Stimulated activated CD4-positive, alpha-beta T cell treated with anti-CD3 and anti-CD28 coated beads, Interleukin-1b, Interleukin-23, amount 100 ng/mL, for 4 hours (primary cell): Measurements from ENCODE around the gene SMC1B.
"Not testable (repeated sequence)": the region's sequence is repeated elsewhere in the genome, so short reads cannot be mapped to it uniquely, and the experiment has no call there.

Experiments
- DNase-seq, 2 donors: peaks; one replicate each; pipeline ENCODE4 v3.0.0-alpha.2; 2020; ENCODE audit warnings: low read depth in 2 of 2

SMC1B gene

DNA sequence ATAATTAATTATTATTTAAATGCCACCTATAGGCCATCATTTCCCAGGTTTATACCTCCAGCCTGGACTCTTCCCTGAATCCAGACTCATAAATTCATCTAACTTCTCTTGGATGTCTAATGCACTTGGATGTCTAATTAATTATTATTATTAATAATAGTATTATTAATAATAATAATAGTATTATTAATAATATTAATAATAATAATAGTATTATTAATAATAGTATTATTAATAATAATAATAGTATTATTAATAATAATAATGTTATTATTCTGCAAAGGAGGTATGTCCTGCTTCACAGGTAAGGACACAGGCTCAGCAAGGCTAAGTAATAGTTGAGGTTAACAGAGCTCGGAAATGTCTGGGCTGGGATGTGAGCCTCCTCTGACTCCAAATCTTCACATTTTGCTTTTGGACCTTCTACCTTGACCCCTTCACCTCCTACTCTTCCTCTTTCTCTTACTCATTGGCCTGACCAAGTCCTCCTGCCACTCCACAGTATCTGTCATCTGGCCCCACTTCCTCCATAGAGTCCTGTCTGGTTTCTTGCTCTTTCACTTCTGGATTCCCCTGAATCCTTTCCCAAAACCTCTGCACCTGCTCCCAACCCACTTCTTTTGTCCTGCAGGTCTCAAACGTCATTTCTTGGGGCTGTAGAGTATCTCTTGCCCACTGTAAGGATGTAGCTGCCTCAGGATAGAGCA is 8.1 kb upstream of the SMC1B start:
- no peak for DNase-seq

DNA sequence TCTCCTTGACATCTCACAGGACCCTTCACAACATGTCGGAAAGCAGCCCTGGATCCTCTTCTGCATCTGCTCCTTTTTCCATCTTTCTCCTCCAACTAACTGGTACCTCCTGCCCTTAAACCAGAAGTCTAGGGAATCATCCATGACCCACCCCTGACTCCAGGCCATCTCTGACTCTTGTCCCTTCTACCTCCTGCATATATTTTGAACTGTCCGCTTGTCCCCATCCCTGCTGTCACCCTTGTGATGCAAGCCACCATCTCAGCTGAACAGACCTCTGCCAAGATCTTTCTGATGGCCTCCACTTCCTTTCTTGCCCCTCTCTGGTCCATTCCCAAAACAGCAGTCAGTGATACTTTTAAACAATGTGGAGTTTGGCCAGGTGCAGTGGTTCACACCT is 7.1 kb upstream of the SMC1B start:
- DNase-seq = no peak

DNA sequence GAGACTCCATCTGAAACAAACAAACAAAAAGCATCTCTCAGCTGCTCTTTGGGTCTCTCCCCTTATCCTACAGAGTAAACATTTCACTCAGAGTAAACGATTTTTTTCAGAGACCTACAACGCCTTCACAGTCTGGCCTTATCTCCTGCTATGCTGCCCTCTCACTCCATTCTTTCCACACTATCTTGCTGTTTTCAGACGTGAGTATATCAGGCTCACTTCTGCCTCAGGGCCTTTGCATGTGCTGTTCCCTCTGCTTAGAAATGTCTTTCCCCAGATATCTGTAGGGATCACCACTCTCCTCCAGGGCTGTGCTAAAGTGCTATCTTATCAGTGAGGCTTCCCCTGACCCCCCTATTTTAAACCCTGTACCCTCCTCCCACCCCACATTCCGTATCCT is 6.6 kb upstream of the SMC1B start:
- no peak for DNase-seq

GRCh38 chr22:45418770-45419138 is 5.4 kb upstream of the SMC1B start:
- DNase-seq = no peak

- DNase-seq = no peak
These were observed 4.8 kb upstream of the SMC1B start for GRCh38 chr22:45418056-45418769.

- no peak for DNase-seq
These were observed 409 bp downstream of the SMC1B start for GRCh38 chr22:45413013-45413367.

DNA sequence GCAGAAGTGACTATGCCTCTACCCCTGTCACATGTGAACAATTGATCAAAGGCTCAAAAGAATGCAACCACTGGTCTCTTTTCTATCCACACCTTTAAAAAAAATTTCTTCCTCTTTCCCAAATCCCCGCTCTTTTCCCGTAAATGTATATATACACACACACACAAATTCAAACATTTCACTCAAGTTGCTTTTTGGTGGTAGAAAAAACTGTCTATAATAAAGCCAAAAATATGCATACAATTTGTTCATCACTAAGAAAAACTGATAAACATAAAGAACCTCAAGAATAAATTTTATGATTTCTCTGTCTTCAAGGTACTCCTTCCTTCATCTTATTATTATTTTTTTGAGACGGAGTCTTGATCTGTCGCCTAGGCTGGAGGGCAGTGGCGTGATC is 5.6 kb downstream of the SMC1B start:
- no peak for DNase-seq

DNA sequence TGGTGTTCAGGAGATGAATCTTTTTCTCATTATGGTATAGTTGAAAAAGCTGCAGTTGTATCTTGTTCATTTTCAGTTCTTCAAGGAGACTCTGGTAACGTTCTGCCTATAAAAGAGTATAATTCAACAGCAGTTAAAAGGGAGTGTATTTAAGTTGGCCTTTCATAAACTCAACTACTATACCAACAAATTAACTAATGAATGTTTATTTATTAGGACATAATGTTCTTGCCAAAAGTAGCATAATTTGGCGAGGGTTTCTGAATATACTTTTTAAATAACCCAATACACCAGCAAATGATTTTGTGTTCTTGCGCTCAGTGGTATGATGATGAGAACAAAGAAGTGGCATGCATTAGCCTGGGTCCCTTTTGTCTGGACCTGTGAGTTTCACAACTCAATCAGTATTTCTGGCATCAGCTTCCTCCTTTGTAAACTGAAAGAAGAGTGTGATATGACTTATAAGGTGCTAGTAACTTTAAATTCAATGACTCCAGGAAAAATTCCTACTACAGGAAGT is 10.9 kb downstream of the SMC1B start:
- no peak for DNase-seq

DNA sequence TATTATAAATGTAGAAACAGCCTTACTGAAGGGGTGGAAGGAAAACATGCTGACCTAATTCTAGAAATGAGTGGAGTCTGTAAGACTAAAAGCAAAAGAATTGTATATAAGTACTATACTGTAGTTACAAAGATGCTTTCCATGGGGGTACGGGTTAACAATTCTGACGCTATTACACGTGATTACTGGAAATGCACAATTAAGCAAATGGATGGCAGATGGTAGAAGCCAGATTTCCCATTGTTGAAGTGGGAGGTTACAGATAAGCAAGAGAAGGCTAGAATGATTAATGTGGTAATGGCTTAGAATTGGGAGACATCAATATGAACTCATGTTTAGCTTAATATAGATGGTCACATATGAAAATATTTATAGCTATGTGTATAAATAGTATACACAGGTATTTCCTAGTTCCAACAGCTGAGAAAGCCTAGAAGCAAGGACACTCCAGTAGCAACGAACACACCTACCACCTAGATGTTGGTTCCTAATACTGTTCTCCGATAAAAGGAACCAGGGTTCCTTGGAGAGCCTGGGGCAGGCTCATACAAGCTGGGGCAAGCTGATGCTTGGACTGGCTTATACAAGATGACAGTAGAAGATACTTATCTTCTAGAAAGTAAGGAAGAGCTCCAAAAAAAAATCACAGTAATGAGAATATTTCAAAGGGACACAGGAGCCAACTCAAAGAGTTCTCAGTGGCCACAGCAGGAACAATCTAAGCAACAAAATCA is 13.5 kb downstream of the SMC1B start:
- no peak for DNase-seq

DNA sequence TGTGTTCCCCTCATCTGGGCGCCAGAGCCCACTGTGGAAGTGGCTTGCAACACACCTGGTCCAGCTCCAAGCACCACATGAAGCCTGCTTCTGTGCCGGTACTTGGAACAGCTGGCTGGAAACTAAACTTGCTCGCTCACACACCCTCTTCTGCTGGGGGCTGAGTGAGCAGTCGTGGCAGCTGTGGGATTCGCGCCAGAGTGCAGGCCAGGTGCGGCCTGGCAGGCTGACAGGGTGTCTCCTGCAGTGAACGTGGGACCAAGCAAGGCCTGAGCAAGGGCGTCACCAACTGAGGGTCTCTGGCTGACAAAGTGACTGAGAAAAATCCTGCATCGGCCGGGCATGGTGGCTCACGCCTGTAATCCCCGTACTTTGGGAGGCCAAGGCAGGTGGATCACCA is 15.2 kb downstream of the SMC1B start:
- DNase-seq = no peak

DNA sequence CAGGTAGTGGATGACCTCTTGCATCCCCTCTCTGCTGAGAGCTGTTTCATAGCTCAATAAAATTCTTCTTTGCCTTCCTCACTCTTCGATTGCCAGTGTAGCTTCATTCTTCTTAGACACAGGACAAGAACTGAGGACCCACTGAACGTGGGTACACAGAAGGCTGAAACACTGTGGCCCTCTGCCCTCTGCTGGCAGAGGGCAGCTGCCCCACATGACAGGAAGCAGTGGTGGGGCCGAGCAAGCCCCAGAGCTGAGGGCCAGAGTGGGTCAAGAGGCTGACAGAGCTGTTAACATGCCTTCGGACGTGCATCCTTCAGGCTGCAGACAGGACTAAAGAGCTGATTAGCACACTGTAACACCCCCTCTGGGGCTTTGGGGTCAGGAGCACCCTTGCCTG is 15.6 kb downstream of the SMC1B start:
- no peak for DNase-seq

- no peak for DNase-seq
These were observed 23.9 kb downstream of the SMC1B start for GRCh38 chr22:45389546-45389945.

- no peak for DNase-seq
These were observed 32.1 kb downstream of the SMC1B start for GRCh38 chr22:45381348-45381747.

DNA sequence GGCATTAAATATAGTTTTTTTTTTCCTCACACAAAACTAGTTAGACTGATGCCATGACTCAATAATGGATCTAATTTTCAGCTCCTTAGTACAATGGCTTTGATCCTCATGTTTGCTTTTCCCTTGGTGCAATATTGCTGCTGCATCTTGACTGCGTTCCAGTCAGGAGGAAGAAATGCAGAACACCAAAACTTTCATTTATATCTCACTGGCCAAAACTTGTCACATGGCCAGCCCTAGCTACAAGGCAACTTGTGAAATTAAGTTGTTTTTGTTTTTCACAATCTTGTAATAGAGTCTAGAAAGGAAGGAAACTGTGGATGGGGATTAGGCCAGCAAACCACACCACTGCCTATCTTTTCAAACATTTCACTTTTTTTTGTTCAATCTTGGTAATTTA is 36.7 kb downstream of the SMC1B start:
- no peak for DNase-seq

GRCh38 chr22:45376009-45376408 is 37.4 kb downstream of the SMC1B start:
- DNase-seq = no peak

- not testable (repeated sequence) for DNase-seq
These were observed 39.8 kb downstream of the SMC1B start for GRCh38 chr22:45373592-45373991.

DNA sequence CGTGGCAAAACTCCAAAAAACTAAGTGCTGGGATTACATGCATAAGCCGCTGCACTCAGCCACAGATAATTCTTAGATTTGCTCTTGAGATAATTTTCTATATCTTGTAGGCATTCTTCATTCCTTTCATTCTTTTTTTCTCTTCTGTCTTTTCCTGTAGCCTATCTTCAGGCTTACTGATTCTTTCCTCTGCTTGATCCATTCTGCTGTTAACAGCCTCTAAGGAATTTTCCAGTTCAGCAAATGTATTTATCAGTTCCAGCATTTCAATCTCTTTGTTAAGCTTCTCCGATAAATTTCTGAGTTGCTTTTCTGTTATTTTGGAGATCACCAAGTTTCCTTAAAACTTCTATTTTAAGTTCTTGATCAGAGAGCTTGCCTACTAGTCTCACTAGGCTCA is 46.7 kb downstream of the SMC1B start:
- no peak for DNase-seq

DNA sequence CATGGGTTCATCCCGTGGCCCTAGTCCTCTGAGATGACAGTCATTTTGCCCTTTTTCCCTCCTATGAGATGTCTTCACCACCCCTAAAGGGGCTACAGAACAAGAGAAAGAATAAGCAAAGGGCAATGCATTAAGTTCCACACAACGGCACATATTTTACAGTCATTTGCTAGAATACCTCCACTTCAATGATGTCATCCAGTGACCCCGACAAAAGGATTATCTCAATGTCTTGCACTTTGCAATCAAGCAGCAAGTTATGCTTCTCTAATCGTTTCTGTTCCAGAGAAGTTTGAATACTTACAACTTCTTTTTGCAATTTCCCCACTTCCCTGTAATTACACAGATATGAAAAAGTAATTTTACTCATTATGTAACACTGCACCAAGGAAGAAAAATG is 53.8 kb downstream of the SMC1B start:
- no peak for DNase-seq

GRCh38 chr22:45358127-45358526 is 55.3 kb downstream of the SMC1B start:
- no peak for DNase-seq

- DNase-seq = no peak
These were observed 55.9 kb downstream of the SMC1B start for GRCh38 chr22:45357490-45357889.

- no peak for DNase-seq
These were observed 59.6 kb downstream of the SMC1B start for GRCh38 chr22:45353786-45354185.

DNA sequence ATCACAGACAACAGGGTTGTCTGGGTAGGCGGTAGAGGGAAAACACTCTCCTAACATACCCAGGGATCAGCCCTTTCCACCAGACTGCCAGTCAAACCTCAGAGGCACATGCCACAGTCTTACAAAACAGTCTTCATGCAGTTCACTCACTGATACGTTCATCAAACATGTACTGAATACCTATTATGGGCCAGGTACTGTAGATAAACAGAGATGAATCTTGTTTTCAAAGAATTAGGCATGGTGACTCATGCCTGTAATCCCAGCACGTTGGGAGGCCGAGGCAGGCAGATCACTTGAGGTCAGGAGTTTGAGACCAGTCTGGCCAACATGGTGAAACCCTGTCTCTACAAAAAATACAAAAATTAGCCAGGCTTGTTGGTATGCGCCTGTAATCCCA is 60.6 kb downstream of the SMC1B start:
- DNase-seq = not testable (repeated sequence)

DNA sequence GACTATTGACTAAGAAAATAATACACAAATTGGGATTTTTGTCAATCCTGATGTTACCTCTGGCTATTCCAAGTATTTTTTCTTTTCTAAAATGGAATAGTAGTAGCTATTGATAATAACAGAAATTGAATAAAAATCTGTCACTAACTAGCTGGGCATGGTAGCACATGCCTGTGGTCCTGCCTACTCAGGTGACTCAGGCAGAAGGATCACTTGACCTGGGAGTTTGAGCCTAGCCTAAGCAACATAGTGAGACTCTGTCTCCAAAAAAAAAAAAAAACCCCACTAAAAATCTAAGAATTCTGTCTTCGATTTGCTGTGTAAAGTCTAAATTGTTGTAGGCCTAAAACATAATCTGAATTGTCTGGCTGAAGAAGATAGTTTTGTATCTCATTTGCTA is 61.4 kb downstream of the SMC1B start:
- no peak for DNase-seq
